Measurements from ENCODE around the gene MCC. TPM values are rescaled to one million over a fixed set of nuclear protein-coding genes. Genes with fewer than 3 reads are reported as not detected.

Gene MCC
- polyA plus RNA-seq, 1 donor (not counting 4 experiments of a cell fraction or from before 2014, with no cell fraction given): 24.6 TPM

DNA sequence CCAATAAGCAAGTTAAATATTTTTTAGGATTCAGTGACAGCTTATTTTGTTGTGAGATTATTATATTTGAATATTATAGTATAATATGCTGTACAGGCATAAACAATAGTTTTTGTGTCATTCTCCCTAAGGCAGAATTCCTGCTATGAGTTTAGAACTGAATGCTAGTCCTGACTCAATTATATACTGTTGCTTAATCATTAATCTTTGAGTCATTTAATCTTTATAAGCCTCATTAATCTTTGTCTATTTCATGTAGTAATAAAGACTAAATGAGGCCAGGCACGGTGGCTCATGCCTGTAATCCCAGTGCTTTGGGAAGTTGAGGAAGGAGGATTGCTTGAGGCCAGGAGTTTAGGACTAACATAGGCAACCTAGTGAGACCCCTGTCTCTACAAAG, 515.2 kb downstream of the MCC start:
- H3K79me2 ChIP-seq (ENCODE audit: control insufficient read depth, insufficient read depth, low read length): peaks cover 15% of the 10 kb centered on the region
- no peak for TF ChIP-seq EZH2 (IDR thresholded peaks at IDR 0.05; ENCODE audit: low read length)
- TF ChIP-seq, protein P1, sequence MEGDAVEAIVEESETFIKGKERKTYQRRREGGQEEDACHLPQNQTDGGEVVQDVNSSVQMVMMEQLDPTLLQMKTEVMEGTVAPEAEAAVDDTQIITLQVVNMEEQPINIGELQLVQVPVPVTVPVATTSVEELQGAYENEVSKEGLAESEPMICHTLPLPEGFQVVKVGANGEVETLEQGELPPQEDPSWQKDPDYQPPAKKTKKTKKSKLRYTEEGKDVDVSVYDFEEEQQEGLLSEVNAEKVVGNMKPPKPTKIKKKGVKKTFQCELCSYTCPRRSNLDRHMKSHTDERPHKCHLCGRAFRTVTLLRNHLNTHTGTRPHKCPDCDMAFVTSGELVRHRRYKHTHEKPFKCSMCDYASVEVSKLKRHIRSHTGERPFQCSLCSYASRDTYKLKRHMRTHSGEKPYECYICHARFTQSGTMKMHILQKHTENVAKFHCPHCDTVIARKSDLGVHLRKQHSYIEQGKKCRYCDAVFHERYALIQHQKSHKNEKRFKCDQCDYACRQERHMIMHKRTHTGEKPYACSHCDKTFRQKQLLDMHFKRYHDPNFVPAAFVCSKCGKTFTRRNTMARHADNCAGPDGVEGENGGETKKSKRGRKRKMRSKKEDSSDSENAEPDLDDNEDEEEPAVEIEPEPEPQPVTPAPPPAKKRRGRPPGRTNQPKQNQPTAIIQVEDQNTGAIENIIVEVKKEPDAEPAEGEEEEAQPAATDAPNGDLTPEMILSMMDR (optimal IDR thresholded peaks at IDR 0.05 in 1 of 3, IDR thresholded peaks at IDR 0.05 in 1 of 3, conservative IDR thresholded peaks at IDR 0.05 in 1 of 3; ENCODE audit: extremely low read depth in 1 of 3, insufficient read depth in 2 of 3, low read length in 3 of 3): no peak
- H2AFZ ChIP-seq (ENCODE audit: control insufficient read depth, low read length): no peak overlapping the region
- DNase-seq (ENCODE audit: low read depth, low spot score) (no peak), FAIRE-seq (no peak)
- H3K36me3 ChIP-seq (ENCODE audit: control insufficient read depth in 2 of 2, extremely low read depth in 1 of 2, insufficient read depth in 2 of 2, low read length in 2 of 2): no peaks in the 10 kb centered on the region
- H3K27ac ChIP-seq (ENCODE audit: control insufficient read depth, insufficient read depth, low read length): no peak overlapping the region
- no peak overlapping the region for H3K4me2 ChIP-seq (ENCODE audit: control insufficient read depth, extremely low read depth, insufficient read depth, low read depth, low read length)
- no peaks in the 10 kb centered on the region for H3K9me3 ChIP-seq (ENCODE audit: control insufficient read depth, low read depth, low read length)
- H3K4me1 ChIP-seq (ENCODE audit: control insufficient read depth, extremely low read depth, insufficient read depth, low read length): peaks cover 6% of the 10 kb centered on the region
- no peaks in the 10 kb centered on the region for H4K20me1 ChIP-seq (ENCODE audit: control insufficient read depth, extremely low read depth, insufficient read depth, low read length)
- H3K9me1 ChIP-seq (ENCODE audit: control insufficient read depth, extremely low read depth, insufficient read depth, low read length): no peaks in the 10 kb centered on the region
- no peaks in the 10 kb centered on the region for H3K27me3 ChIP-seq (ENCODE audit: control insufficient read depth, extremely low read depth, insufficient read depth, low read length)
- no peak overlapping the region for H3K9ac ChIP-seq (ENCODE audit: control insufficient read depth, extremely low read depth, insufficient read depth, low read length)
- H3K4me3 ChIP-seq (ENCODE audit: control insufficient read depth in 2 of 3, extremely low read depth in 1 of 3, insufficient read depth in 2 of 3, low read depth in 1 of 3, low read length in 3 of 3): no peak overlapping the region
- dilution Hi-C loops (cut with MboI; ENCODE audit: extremely low pct_ligation_motif_present, low sequenced_read_pairs): no loop called here

Small RNAs within 50 kb of the gene (small RNA-seq; reads per million reads assigned to genes)
- gene RNU4ATAC13P (ENCODE audit: insufficient read length in 3 of 3, low read depth in 3 of 3, low replicate concordance in 1 of 3): 0 reads per million in 3 experiments

Other genes with a start within 250 kb of the MCC start
- 0.02 to 0.07 TPM (median 0.05 TPM) in 3 replicates for gene TSSK1B, start 53.5 kb downstream of the MCC start, polyA plus RNA-seq
- gene YTHDC2, start 25.2 kb upstream of the MCC start, polyA plus RNA-seq: 7.0 to 15.2 TPM (median 9.1 TPM) in 3 replicates